Esophagus muscularis mucosa (tissue), 4 donors: Measurements from ENCODE around the gene SPATA24. TPM values are rescaled to one million over a fixed set of nuclear protein-coding genes. Genes with fewer than 3 reads are reported as not detected.

Experiments
- DNase-seq: peaks from one replicate; pipeline ENCODE4 v3.0.0-alpha.2; 2017; ENCODE audit errors: extremely low spot score
- H3K27ac ChIP-seq, 4 donors: fragments of 200-600 bp; sonication (generic); replicated peaks in 1 of 4; 1 replicate in 3 of 4; 2 replicates in 1 of 4; pipeline ENCODE4 v1.5.1; 2016 to 2019; ENCODE audit warnings: mild to moderate bottlenecking in 1 of 4
- H3K27me3 ChIP-seq, 4 donors: fragments of 200-600 bp; sonication (generic); one replicate each; pipeline versions ENCODE4 v1.5.1 to v1.6.0; 2016 to 2019
- H3K36me3 ChIP-seq, 4 donors: fragments of 200-600 bp; sonication (generic); one replicate each; pipeline ENCODE4 v1.5.1; 2016 to 2019
- H3K4me1 ChIP-seq, 4 donors: fragments of 200-600 bp; sonication (generic); one replicate each; pipeline ENCODE4 v1.5.1; 2016 to 2019
- H3K4me3 ChIP-seq, 4 donors: fragments of 200-600 bp; sonication (generic); 1 replicate in 2 of 4; 2 replicates in 2 of 4; pipeline ENCODE4 v1.5.1; 2016 to 2019; ENCODE audit warnings: mild to moderate bottlenecking in 4 of 4, moderate library complexity in 1 of 4
- H3K9me3 ChIP-seq, 4 donors: fragments of 200-600 bp; sonication (generic); 1 replicate in 3 of 4; 2 replicates in 1 of 4; pipeline ENCODE4 v1.5.1; 2016 to 2019
- CTCF ChIP-seq, 3 experiments: fragments of 200-600 bp in 2 of 3; fragments of 450-650 bp in 1 of 3; sonication (generic) in 2 of 3; IDR thresholded peaks; one replicate each; pipeline ENCODE4 v1.5.1; 2017 to 2019; ENCODE audit warnings: antibody characterized with exemption in 3 of 3, mild to moderate bottlenecking in 2 of 3, moderate library complexity in 1 of 3
- EP300 ChIP-seq: sonication (generic); formaldehyde crosslinking; IDR thresholded peaks from one replicate; pipeline ENCODE4 v1.6.1; 2017; ENCODE audit warnings: antibody characterized with exemption
- POLR2A ChIP-seq: fragments of 450-650 bp; IDR thresholded peaks from one replicate; pipeline ENCODE4 v1.6.1; 2017; ENCODE audit warnings: antibody characterized with exemption, moderate library complexity, mild to moderate bottlenecking, low read depth
- POLR2AphosphoS5 ChIP-seq, 2 donors: sonication (generic); formaldehyde crosslinking; IDR thresholded peaks; one replicate each; pipeline ENCODE4 v1.6.1; 2017; ENCODE audit warnings: antibody characterized with exemption in 2 of 2
- WGBS: methylation state at CpG from one replicate; pipeline ENCODE4 v1.1.5; 2018; 5-methylcytosine and 5-hydroxymethylcytosine counted together
- intact Hi-C: fragments of 100-400 bp; cut with DNase I; formaldehyde crosslinking; loops from one replicate; pipeline ENCODE4 v1.15.1; 2023
- total RNA-seq, 4 donors: library from RNA; depleted of rRNA; stranded (reverse); fragments of >200 nt; gene quantifications; one replicate each; pipeline versions ENCODE4 v1.1.0 to v1.2.1, GENCODE V29; 2016

Gene SPATA24
- total RNA-seq, 4 donors from 2014 or later: 2.9 to 6.5 (median 4.8) TPM

GRCh38 chr5:139402561-139403158 lies 1.2 kb downstream of the SPATA24 start:
- intact Hi-C loops: no loop called here
- Histone ChIP-seq H3K27me3 (no peaks in the 10 kb centered on the region), H3K27ac (peak overlapping the region; percentile 86 to 93 (median 88)), H3K9me3 (no peaks in the 10 kb centered on the region), H3K4me3 (peak overlapping the region in 1 of 4 donors; percentile 54), H3K36me3 (peaks cover 0 to 17% (median 3%) of the 10 kb centered on the region in 4 donors), H3K4me1 (peaks cover 14 to 28% (median 19%) of the 10 kb centered on the region in 4 donors)
- no peak for DNase-seq
- TF ChIP-seq CTCF (IDR thresholded peaks at IDR 0.05): peak in 1 of 3 experiments; percentile 30
- no peak for TF ChIP-seq EP300
- 71% methylated on average over 7 of the region's 7 CpGs for WGBS

GRCh38 chr5:139401546-139401945 lies 2.3 kb downstream of the SPATA24 start:
- 94% methylated on average over 8 of the region's 10 CpGs for WGBS
- no peak for TF ChIP-seq POLR2A
- no peak for TF ChIP-seq POLR2AphosphoS5 (IDR thresholded peaks at IDR 0.05)
- no peak for TF ChIP-seq EP300
- TF ChIP-seq CTCF (IDR thresholded peaks at IDR 0.05): no peak
- H3K27ac ChIP-seq: no peak overlapping the region
- peaks cover 0 to 17% (median 3%) of the 10 kb centered on the region in 4 donors for H3K36me3 ChIP-seq
- H3K4me1 ChIP-seq: peaks cover 14 to 39% (median 19%) of the 10 kb centered on the region in 4 donors
- no peaks in the 10 kb centered on the region for H3K27me3 ChIP-seq
- DNase-seq: no peak
- intact Hi-C loops: no loop called here
- H3K4me3 ChIP-seq: no peak overlapping the region
- no peaks in the 10 kb centered on the region for H3K9me3 ChIP-seq

GRCh38 chr5:139399501-139400121 lies 4.3 kb downstream of the SPATA24 start:
- no peak for TF ChIP-seq POLR2A
- no peak for TF ChIP-seq EP300
- intact Hi-C loops: no loop called here
- H3K9me3 ChIP-seq: no peaks in the 10 kb centered on the region
- H3K27me3 ChIP-seq: peaks cover 0 to 9% (median 3%) of the 10 kb centered on the region in 4 donors
- DNase-seq: no peak
- H3K36me3 ChIP-seq: peaks cover 0 to 17% (median 3%) of the 10 kb centered on the region in 4 donors
- no peak overlapping the region for H3K4me3 ChIP-seq
- no peak overlapping the region for H3K27ac ChIP-seq
- WGBS: 87% methylated on average over 6 of the region's 6 CpGs
- peaks cover 23 to 50% (median 34%) of the 10 kb centered on the region in 4 donors for H3K4me1 ChIP-seq

GRCh38 chr5:139397921-139398320 lies 6.0 kb downstream of the SPATA24 start:
- intact Hi-C loops: no loop called here
- WGBS: 24% methylated on average over 6 of the region's 6 CpGs
- TF ChIP-seq POLR2A (no peak), CTCF (IDR thresholded peaks at IDR 0.05) (no peak), POLR2AphosphoS5 (IDR thresholded peaks at IDR 0.05) (no peak), EP300 (no peak)
- peaks cover 0 to 17% (median 3%) of the 10 kb centered on the region in 4 donors for H3K36me3 ChIP-seq
- DNase-seq: no peak
- H3K27me3 ChIP-seq: peaks cover 0 to 26% (median 6%) of the 10 kb centered on the region in 4 donors
- H3K4me3 ChIP-seq: no peak overlapping the region
- H3K9me3 ChIP-seq: no peaks in the 10 kb centered on the region
- peaks cover 22 to 54% (median 38%) of the 10 kb centered on the region in 4 donors for H3K4me1 ChIP-seq
- H3K27ac ChIP-seq: no peak overlapping the region

GRCh38 chr5:139396691-139397090 lies 7.2 kb downstream of the SPATA24 start:
- H3K4me3 ChIP-seq: no peak overlapping the region
- TF ChIP-seq EP300 (no peak), CTCF (IDR thresholded peaks at IDR 0.05) (no peak), POLR2AphosphoS5 (IDR thresholded peaks at IDR 0.05) (no peak), POLR2A (no peak)
- peaks cover 0 to 16% (median 3%) of the 10 kb centered on the region in 4 donors for H3K36me3 ChIP-seq
- no peak for DNase-seq
- 88% methylated on average over 7 of the region's 8 CpGs for WGBS
- peak overlapping the region in 1 of 4 donors; percentile 7 for H3K27ac ChIP-seq
- no peaks in the 10 kb centered on the region for H3K9me3 ChIP-seq
- intact Hi-C loops: no loop called here
- H3K4me1 ChIP-seq: peaks cover 30 to 62% (median 46%) of the 10 kb centered on the region in 4 donors
- peaks cover 0 to 37% (median 6%) of the 10 kb centered on the region in 4 donors for H3K27me3 ChIP-seq
